Neural cell (in vitro differentiated cells): ENCODE data around the gene POSTN.

Experiments
- CTCF ChIP-seq: fragments of 450-650 bp; IDR thresholded peaks from 2 replicates; pipeline ENCODE4 v1.5.1; 2014; ENCODE audit warnings: antibody characterized with exemption, mild to moderate bottlenecking, moderate library complexity; ENCODE audit not compliant: poor library complexity, severe bottlenecking
- EP300 ChIP-seq: fragments of 450-650 bp; conservative IDR thresholded peaks from 2 replicates; pipeline ENCODE4 v1.6.1; 2014; ENCODE audit warnings: antibody characterized with exemption, mild to moderate bottlenecking, moderate library complexity; ENCODE audit not compliant: poor library complexity, severe bottlenecking
- EZH2 ChIP-seq: fragments of 200-600, 300-800 bp; shearing (Covaris generic), sonication (generic); IDR thresholded peaks from 2 replicates; pipeline ENCODE4 v1.6.1; 2014; ENCODE audit warnings: antibody characterized with exemption, low read length, borderline replicate concordance, mild to moderate bottlenecking; ENCODE audit not compliant: insufficient read depth, poor library complexity, severe bottlenecking
- MXI1 ChIP-seq: fragments of 450-650 bp; conservative IDR thresholded peaks from 2 replicates; pipeline ENCODE4 v1.6.1; 2014; ENCODE audit warnings: antibody characterized with exemption, mild to moderate bottlenecking; ENCODE audit not compliant: poor library complexity, severe bottlenecking
- POLR2AphosphoS5 ChIP-seq: IDR thresholded peaks from 2 replicates; pipeline ENCODE4 v1.6.1; 2012
- RAD21 ChIP-seq: fragments of 450-650 bp; conservative IDR thresholded peaks from 2 replicates; pipeline ENCODE4 v1.6.1; 2014; ENCODE audit warnings: antibody characterized with exemption, mild to moderate bottlenecking, moderate library complexity
- SMC3 ChIP-seq: fragments of 450-650 bp; conservative IDR thresholded peaks from 2 replicates; pipeline ENCODE4 v1.6.1; 2014; ENCODE audit warnings: antibody characterized with exemption, mild to moderate bottlenecking, moderate library complexity; ENCODE audit not compliant: poor library complexity
- TAF1 ChIP-seq: IDR thresholded peaks from 2 replicates; pipeline ENCODE4 v1.6.1; 2012; ENCODE audit warnings: low read depth

- no peak for TF ChIP-seq CTCF
- no peak for TF ChIP-seq RAD21
- TF ChIP-seq SMC3: no peak
- TF ChIP-seq POLR2AphosphoS5: no peak
- no peak for TF ChIP-seq TAF1
- no peak for TF ChIP-seq MXI1
- TF ChIP-seq EP300: no peak
- TF ChIP-seq EZH2: no peak
Measured at GRCh38 chr13:37613638-37614037, 15.1 kb upstream of the POSTN start.
